Measurements from ENCODE around the gene PRKCE. TPM values are rescaled to one million over a fixed set of nuclear protein-coding genes. Genes with fewer than 3 reads are reported as not detected.

The PRKCE gene
- total RNA-seq, 1 experiment from 2014 or later, result 30.2 TPM

DNA sequence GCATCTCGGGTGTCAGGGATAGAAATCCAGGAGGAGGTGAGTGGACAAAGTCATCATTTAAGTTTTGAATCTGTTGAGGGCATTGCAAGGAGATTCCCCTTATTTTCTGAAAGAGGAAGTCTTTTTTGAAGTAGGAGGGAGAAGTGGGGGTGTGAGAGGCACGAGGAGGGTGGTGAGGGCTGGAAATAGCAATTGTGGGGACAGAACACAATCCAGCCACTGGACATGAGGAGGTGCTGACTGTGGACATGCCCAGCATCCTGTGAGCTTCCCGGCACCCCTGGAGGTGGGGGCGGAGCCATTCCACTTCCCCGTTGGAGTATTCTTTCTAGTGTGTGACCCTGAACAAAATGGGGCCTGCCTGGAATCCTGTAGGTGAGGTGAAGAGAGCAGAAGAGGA, 335.0 kb downstream of the PRKCE start:
- no peak for DNase-seq (ENCODE audit: low read depth)

GRCh38 chr2:45987856-45988255, 336.4 kb downstream of the PRKCE start:
- DNase-seq (ENCODE audit: low read depth), result no peak

DNA sequence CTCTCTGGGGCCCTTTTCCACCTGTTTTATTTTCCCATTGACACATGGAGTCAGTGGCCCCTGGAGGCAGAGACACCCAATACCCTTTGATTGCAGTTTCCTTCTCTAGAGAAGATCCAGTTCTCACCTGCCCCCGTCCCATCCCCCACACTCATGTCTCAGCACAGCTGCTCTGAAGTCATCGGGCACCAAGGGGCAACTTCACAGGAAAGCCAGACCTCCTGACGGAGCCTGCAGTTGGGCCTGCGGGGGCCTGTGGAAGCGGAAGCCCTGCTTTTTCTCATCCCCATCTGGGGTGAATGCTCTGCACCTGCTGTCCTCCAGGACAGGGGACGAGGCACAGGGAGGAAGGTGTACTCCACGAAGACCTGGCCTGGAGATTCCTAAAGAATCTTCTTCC, 337.4 kb downstream of the PRKCE start:
- DNase-seq (ENCODE audit: low read depth), result no peak

DNA sequence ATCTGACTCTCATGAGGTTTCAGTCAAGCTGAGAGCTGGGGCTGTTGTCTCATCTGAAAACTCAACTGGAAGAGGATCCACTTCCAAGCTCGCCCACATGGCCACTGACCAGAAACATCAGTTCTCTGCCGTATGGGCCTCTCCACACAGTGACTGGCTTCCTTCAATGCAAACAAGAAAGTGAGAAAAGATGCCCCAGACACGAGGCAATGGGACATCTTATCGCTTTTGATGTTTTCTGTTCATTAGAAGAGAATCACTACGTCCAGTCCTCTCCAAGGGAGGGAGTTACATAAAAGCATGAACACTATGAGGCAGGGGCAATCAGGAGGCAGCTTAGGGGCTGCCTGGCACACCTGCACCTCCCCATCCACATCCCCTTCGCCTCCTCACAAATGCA, 338.7 kb downstream of the PRKCE start:
- DNase-seq (ENCODE audit: low read depth), result no peak

DNA sequence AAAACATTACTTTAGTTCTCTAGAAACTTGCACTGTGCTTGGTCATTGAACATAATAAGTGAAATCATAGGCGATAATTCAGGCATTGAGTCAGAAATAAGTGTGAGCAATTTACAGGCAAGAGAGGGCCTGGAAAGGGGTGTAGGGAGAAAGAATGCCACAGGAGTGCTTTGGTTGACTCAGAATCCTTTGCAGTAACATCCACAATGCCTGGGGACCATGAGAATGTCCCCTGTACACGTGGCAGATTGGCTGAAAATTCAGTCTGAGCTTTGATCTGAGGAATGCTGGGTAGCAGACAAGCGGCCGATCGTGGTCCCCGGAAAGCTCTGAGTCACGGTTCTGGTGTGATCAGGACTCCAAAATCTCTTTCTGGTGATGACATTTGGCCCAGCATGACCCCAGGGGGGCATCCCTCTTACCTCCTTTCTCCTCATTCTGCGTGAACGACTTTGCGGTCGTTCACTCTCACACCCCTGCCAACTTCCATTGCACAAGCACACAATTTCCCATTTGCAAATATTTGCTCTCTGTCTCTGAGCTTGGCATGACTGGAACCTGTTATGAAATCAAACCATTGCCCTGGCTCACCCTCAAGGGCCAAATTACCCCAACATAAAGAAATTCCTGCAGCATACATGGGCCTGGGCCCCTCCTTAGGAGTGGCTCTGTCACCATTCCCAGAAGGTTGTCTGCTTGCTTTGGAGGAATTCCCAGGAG, 340.7 kb downstream of the PRKCE start:
- DNase-seq (ENCODE audit: low read depth), result peak; percentile 86

DNA sequence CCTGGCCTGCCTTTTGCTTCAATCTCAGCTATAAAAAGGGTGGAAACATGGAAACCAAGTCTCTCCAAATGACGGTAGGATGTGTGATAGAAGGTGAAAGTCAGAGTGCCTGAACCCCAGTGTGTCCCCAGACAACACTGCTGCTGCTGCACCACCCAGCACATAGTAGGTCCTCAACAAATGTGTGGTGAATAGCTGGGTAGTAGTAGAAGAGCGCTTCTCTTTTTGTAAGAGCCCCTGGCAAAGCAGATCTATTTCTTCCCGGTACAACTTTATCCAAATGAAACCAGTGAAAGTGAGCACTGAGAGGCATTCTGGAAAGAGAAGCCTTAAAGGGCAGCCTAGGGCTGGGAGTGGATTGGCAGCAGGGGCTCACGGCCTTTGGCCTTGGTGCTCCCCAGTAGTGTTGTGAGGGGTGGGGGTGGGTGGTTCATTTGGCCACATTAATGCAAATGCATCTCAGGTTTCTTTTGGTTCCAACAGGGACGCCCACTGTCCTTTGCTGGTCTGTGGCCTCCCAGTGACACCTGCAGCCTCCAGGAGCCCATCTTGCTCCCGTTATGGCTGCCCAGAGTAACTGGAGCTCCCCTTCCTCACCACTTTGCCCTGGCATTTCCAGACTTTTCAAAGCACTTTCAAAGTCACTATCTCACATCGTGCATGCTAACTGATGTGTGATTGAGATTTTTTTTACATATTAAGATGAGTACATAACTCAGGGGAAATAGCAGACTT, 341.4 kb downstream of the PRKCE start:
- no peak for DNase-seq (ENCODE audit: low read depth)

DNA sequence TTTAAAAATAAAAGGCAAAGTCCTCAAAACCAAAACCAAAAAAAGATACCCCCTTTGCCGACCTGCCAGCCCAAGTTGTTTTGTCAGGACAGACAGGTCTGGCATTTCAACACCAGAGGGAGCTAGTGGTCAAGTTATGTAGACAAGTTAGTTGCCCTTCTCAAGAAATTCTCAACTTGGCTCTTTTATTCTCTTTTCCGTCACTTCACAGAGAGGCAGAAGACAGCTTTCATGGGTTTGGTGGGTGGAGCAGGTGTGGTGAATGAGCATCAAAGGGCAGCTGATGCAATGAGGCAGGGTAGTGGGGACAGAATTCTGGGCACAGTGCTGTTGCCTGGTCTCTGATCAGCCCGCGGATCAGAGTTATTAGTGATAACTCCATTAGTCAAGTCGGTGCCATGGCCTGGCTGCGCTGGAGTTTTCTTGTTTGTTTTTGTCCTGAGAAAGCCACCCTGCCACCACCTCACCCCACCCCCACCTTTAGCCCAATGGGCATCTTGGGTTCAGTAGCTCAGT, 342.1 kb downstream of the PRKCE start:
- DNase-seq (ENCODE audit: low read depth), result peak; percentile 71

DNA sequence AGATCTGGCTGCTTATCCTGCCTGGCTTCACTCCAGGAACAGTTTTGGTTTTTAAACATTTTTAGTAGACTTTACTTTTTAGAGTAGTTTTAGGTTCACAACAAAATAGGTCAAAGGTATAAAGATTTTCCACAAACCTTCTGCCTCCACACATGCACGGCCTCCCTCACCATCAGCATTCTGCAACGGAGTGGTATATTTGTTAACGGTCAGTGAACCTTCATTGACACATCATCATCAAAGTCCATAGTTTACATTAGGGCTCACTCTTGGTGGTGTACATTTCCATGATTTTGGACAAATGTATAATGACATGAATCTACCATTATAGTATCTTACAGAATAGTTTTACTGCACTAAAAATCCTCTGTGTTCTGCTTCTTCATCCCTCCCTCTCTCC, 342.6 kb downstream of the PRKCE start:
- no peak for DNase-seq (ENCODE audit: low read depth)

DNA sequence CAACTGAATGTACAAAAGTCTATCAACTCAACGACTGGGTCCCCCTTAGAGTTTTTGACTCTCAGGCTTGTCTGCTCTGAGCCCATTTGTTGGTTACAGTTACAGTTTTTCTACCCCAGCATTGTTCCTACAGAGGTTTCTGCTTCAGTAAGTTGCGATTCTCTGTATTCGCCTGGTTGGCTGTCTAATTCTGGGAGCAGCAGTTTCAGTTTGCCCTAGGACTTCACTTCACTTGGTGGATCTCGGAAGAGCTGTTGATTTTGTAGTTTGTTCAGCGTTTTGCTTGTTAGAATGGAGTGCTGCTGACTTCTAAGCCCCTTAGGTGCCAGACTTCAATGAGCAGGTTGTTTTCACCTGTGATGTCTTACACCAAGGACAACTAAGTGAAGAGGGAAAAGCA, 349.2 kb downstream of the PRKCE start:
- no peak for DNase-seq (ENCODE audit: low read depth)

DNA sequence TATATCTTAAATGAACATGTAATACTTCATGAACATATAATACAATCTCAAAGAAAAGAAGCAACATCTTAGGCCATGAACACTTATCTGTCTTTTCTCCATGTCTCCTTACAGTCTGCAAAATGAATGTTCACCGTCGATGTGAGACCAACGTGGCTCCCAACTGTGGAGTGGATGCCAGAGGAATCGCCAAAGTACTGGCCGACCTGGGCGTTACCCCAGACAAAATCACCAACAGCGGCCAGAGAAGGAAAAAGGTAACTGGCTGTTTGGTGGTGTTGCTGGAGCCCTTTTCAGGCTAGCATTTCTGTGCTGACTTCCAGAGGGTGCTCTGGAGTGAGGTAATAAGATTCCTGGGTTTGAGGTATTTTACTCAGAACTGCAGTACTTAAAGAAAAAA, 349.8 kb downstream of the PRKCE start:
- DNase-seq (ENCODE audit: low read depth), result no peak

GRCh38 chr2:46001741-46002506, 350.4 kb downstream of the PRKCE start:
- no peak for DNase-seq (ENCODE audit: low read depth)

DNA sequence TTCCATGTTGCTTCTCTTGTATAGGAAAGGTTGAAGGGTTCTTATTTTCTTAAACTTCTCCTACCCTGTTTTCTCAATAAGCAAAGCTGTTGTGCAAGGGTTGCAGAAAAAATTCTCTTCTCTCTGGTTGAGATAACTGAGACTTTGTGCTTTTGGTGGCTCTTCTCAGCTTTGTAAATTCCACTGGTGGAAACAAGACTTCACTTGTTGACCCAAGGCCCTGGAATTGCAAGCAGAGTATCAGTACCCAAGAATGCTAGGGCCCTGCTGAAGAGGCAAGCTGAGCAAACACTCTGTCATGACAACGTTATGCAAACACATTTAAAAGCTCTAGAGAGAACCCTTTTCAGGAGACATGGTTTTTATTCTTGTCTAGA, 351.0 kb downstream of the PRKCE start:
- DNase-seq (ENCODE audit: low read depth), result no peak

- no peak for DNase-seq (ENCODE audit: low read depth)
These were observed 351.5 kb downstream of the PRKCE start for GRCh38 chr2:46002947-46003346.

- DNase-seq (ENCODE audit: low read depth), result no peak
These were observed 352.5 kb downstream of the PRKCE start for GRCh38 chr2:46003903-46004473.

- no peak for DNase-seq (ENCODE audit: low read depth)
These were observed 355.1 kb downstream of the PRKCE start for GRCh38 chr2:46006473-46007025.

GRCh38 chr2:46007412-46007811, 355.9 kb downstream of the PRKCE start:
- DNase-seq (ENCODE audit: low read depth), result no peak

GRCh38 chr2:46008091-46008870, 356.8 kb downstream of the PRKCE start:
- DNase-seq (ENCODE audit: low read depth), result peak; percentile 31

DNA sequence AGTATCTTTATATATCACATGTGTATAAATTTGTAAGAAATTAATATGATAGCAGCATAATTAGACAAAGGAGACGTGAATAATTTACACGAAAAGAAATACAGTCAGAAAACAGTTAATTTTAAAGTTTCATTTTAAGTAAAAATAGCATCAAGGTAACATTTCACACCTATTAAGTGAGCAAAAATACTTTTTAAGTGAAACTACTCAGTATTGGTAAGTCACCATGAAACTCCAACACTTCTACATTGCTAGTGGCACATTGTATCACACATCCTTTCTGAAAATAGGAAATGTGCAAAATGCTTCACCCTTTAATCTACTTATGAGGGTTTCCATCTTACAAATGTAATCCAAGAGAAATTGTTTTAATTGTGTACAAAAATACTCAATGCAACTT, 357.8 kb downstream of the PRKCE start:
- DNase-seq (ENCODE audit: low read depth), result no peak

GRCh38 chr2:46009772-46010171, 358.3 kb downstream of the PRKCE start:
- no peak for DNase-seq (ENCODE audit: low read depth)

DNA sequence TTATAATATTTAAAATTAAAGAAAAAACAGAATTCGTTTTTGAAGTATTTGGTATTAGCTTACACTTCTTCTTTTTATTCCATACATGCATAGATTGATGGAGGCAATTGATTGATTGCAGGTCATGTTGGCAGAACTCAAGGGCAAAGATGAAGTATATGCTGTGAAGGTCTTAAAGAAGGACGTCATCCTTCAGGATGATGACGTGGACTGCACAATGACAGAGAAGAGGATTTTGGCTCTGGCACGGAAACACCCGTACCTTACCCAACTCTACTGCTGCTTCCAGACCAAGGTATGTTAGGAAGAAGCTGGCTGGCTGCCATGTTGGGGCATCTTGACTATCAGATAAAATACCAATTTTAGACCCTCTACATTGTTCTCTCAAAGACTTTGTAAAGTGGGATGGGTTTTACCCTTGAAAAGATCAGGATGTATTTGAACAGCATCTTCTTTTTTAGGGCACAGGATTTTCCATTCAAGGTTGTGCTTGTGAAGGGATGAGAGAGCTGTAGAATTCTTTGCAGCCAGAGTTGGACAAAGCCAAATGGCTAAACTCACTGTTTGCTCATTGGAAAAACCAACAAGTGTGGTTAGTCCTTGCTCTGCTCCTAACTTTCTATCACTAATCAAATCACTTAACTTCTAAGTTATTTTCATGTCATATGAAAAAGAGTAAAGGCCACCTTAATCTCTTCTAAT, 358.9 kb downstream of the PRKCE start:
- DNase-seq (ENCODE audit: low read depth), result no peak

Data from RPMI7951 (cell line).